Transverse colon (tissue), 4 donors: ENCODE measurements around the gene EXOSC5.

Experiments
- CTCF ChIP-seq, 5 experiments: fragments of 200-600 bp in 3 of 5; fragments of 450-650 bp in 2 of 5; sonication (generic) in 3 of 5; IDR thresholded peaks; 1 replicate in 2 of 5; 2 replicates in 3 of 5; pipeline ENCODE4 v1.5.1; 2016 to 2017; ENCODE audit warnings: antibody characterized with exemption in 5 of 5, inconsistent platforms in 3 of 5, mild to moderate bottlenecking in 2 of 5, moderate library complexity in 1 of 5
- POLR2A ChIP-seq: fragments of 450-650 bp; IDR thresholded peaks from one replicate; pipeline ENCODE4 v1.6.1; 2016; ENCODE audit warnings: antibody characterized with exemption, mild to moderate bottlenecking, moderate library complexity
- POLR2AphosphoS5 ChIP-seq, 3 donors: sonication (generic); formaldehyde crosslinking; IDR thresholded peaks; one replicate each; pipeline ENCODE4 v1.6.1; 2016; ENCODE audit warnings: antibody characterized with exemption in 3 of 3

- TF ChIP-seq CTCF (IDR thresholded peaks at IDR 0.05): no peak
- TF ChIP-seq POLR2A: no peak
- no peak for TF ChIP-seq POLR2AphosphoS5 (IDR thresholded peaks at IDR 0.05)
Measured at GRCh38 chr19:41433171-41433570, 36.0 kb upstream of the EXOSC5 start.
